Activated CD4-positive, alpha-beta T cell treated with anti-CD3 and anti-CD28 coated beads, Interleukin-2, amount 50 U/mL, for 1 hour (primary cell): ENCODE results near the gene TPST2.

Experiments
- DNase-seq: peaks from one replicate; pipeline ENCODE4 v3.0.0-alpha.2; 2020

The TPST2 gene

DNA sequence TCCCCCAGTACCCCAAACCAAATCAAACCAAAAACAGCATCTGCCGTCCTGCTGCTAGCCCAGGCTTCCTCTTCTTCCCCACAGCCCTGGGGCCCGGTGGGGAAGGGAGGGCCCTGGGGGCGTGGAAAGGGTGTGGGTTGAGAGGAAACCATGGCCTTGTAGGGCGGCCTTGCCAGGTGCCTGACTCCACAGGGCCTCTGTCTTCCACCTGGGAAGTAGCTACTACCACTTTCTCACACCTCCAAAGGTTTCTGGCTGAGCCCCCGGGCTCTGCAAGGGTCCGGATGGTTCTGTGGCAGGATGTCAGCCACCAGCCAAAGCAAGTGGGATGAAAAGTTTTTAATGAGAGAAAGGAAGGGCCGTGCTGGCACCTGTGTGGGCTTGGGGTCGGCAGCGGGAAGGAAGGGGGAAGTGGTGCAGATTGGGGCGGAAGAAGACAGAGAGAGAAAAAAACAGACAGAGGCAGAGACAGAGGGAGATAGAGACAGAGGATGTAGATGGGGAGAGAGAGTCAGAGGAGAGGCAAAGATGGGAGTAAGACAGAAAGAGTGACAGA is 10.5 kb downstream of the TPST2 start:
- peak; percentile 36 for DNase-seq

DNA sequence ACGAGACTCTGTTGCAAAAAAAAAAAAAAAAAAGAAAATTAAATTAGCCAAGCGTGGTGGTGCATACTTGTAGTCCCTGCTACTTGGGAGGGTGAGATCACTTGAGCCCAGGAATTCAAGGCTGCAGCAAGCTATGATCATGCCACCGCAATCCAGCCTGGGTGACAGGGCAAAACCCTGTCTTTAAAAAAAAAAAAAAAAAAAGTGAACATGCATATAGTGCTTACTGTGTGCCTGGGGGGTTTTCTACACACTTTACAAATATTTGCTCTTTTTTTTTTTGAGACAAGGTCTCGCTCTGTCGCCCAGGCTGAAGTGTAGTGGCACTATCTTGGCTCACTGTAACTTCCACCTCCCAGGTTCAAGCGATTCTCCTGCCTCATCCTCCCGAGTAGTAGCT is 12.9 kb downstream of the TPST2 start:
- no peak for DNase-seq

DNA sequence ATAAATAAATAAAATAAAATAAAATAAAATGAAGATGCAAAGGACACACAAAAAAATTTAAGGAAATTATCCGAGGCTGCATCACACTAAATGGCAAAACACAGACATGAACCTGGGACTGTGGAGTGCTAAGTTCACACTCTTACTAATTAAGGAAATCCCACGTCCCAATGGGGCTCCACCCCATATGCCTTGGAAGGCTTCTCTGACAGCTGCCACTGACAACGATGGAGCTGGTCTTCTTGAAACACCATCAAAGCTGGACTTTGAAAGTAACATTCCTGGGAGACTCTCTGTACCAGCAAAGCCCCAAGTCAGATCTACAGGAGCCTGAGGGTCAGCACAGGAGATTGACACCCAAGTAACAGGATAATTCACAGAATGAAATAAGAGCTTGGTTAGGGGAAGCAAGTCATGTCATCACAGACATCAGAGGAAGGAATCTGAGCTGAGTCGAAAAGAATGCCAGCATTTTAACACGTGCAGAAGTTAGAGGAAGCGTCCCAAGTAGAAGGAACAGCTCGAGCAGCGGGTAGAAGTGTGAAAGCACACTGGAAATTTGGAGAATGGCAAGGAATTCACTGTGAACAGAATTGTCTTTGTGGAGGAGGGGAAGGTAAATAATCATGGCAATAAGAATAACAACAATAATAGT is 13.8 kb downstream of the TPST2 start:
- DNase-seq, result no peak

DNA sequence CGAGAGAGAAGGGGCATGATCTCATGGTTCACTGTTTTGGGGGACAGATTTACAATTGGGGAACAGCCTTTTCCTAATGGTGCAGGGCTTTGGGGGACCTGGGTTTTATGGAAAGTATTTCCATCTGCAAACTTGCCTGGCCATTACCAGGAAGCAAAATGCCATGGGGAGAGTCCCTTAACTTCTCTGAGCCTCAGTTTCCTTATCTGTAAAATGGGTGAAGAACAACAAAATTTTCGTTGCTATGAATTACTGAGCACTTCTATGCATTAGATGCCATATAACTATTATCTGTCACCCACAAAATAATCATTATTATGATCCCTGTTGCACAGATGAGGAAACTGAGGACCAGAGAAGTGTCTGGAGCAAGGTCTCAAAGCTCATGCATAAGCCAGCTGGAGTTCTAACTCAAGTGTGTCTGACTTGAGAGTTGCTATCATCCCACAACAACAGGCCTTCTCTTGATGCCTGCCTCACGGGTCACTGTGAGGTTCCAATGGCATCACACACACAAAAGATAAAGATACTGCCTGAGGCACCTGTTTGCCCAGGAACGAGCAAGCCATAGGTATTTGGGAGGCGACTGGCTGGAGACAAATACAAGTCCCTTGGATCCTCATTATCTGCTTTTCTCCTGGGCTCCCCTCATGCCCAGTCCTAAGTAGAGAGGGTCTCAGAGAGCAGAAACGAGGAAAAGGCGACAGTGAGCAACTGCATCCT is 15.8 kb downstream of the TPST2 start:
- DNase-seq, result no peak

DNA sequence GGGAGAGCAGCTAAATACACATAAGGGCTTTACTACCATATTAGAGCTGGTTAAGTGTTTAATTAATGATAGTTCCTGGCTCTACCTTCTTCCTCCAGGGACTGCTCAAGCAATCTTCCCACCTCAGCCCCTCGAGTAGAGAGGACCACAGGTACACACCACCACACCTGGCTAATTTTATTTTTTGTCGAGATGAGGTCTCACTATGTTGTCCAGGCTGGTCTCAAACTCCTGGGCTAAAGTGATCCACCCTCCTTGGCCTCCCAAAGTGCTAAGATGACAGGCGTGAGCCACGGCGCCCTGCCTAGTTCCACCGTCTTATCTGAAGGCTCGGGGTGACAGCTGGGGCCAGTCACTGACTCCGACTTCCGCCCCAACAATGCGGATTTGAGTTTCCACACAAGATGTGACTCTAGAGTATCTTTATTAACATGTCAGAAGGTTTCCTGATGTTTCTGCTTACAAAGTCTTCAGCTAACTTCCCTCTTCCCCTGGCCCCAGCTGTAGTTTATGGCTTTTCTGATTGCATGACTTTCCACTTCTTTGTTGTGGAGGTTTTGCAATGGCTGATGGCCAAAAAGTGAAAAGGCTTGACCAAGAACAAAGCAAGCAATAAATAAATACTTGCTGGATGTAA is 16.8 kb downstream of the TPST2 start:
- no peak for DNase-seq

DNA sequence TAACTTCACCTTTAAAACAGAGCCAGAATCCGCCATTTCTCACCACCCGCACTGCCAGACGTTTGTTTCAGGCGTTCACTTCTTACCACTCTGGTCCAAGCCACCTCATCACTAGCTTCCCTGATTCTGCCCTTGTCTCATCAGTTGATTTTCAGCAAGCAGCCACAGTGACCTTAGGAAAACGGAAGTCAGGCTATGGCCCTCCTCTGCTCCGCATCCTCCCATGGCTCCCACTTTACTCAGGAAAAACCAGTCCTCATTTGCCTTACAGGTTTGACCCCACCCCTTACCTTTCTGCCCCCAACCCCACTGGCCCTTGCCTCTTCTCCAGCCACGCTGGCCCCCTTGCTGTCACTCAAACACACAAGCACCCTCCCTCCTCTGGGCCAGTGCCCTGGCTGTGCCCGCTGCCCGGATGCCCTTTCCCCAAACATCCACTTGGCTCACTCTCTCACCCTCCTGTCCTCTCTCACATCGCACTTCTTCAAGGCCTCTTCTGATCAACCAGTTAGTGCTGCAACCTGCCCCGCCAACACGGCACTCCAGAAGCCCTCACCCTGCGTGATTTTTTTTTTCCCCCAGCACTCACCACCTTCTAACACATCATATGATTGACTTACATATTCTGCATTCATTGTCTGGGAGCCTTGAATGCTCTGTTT is 18.9 kb downstream of the TPST2 start:
- no peak for DNase-seq

DNA sequence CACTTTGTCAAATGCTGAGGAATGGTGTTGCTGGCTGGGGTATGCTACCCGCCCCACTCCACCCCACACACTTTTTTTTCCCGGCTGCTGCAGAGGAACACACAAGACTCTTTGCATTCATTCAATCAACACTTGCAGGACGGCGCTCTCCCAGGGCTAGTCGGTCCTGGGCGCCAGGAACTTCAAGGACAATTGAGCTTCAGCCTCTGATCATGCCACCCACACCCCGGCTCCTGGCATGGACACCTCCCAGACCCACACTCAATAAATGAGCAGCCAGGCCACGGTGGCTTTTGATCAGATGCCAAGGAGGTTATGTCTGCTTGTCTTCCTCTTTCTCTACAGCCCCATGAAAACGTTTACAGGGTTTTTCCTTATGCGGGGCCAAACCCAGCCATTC is 19.8 kb downstream of the TPST2 start:
- no peak for DNase-seq

DNA sequence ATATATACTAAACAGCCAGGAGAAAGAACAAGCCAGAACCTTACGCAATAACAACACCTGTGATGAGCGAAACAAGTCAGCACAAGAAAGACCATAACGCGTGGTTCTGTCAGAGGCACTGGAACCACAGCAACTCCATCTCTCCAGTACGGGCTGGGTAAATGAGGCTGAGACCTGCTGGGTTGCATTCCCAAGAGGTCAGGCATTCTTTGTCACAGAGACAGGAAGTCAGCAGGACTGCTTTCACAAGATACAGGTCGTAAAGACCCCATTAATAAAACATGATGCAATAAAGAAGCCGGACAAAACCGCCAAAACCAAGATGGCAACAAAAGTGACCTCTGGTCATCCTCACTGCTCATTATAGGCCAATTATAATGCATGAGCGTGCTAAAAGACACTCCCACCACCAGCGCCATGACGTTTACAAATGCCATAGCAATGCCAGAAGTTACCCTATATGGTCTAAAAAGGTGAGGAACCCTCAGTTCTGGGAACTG is 21.7 kb downstream of the TPST2 start:
- DNase-seq, result no peak

DNA sequence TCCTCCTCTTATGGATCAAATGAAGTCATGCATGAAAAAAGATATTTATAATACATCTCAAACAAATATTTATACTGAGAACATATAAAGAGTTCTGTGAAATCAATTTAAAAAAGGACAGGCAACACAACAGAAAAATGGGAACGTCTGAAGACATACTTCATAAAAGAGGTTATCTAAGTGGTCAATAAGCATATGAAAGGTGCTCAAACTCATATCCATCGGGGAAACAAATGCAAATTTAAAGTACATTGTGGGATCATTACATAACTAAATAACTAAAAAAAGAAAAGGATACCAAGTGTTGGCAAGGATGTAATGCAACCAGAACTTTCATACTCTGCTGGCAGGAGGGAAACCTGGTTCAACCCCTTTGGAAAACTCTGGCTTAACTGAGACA is 22.3 kb downstream of the TPST2 start:
- no peak for DNase-seq

DNA sequence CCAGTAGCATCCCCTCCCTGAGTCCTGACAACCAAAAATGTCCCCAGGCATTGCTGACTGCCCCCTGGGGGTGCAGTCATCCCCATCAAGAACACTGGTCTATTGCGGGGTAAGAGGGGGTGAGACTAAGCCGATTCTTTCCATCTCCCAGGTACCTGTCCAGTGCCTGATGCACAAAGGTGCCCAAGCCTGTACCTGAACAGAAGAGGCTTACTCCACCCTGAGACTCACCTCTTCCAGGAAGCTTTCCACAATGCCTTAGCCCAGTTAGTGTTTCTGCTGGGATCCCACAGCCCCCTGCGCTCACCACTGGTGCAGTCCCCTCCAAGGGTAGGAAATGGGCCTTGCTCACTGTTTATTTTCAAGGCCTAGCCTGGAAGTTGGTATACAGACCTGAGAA is 22.9 kb downstream of the TPST2 start:
- no peak for DNase-seq

DNA sequence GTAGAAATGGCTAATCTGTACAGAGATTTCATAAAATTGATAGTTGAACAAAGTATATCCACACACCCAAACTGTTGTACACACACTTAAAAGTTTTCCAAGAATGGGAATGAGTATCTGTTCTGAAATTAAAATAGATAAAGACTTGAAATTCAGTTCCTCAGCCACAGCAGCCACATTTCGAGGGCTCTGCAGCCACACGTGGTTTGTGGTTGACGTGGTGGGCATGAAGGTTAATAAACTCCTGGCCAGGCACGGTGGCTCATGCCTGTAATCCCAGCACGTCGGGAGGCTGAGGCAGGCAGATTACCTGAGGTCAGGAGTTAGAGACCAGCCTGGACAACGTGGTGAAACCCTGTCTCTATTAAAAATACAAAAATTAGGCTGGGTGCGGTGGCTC is 24.0 kb downstream of the TPST2 start:
- DNase-seq, result no peak

DNA sequence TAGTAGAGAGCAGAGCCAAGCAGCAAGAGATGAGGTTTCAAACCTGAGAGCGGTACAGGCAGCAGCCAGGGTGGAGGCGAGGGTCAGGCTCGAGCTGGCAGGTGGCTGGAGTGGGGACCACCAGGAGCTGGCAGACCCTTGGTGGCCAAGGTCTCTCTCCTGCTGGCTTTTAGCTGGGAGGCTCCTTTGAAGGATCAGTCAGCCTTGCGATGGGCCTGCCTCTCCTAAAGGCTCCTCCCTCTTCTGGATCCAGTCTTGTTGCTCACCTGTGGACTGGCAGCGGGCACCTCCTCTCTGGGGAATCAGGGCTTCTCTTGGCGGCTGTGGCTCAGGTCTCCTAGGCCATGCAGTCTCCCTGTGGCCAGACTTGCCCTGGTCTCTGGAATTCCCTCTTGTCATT is 24.8 kb downstream of the TPST2 start:
- DNase-seq, result no peak

DNA sequence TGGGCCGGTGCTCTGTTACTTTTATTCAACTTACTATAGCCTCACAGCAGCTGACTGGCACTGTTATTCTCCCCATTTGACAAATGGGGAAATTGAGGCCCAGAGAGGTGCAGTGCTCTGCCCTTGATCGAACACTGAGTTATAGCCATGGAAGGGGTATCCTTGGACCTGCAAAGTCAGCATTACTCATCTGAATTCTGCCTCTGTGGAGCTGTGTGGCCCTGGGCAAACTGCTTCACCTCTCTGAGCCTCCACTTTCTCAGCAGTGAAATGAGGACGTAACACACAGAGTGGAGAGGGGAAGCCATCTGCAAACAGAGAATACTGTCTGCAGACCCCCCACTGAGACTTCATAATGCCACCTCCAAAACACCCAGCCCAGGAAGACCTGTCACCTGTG is 25.3 kb downstream of the TPST2 start:
- DNase-seq, result no peak

DNA sequence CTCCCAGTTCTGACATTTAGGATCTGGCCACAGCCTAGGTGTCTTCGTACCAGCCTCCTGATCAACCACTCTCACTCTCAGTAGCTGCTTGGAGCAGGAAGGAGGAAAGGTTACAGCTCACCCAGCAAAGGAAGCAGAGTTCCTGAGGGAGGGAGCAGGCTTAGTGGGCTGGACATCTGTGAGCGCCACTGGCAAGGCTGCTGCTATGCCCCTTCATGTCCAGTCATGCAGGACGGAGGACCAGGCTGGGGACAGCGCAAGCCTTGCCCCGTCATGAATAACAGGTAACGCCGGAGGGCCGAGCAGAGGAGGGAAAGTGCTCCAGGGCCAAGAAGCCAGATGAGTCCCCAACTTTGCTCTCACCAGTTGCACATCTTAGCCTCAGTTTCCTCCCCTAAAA is 25.8 kb downstream of the TPST2 start:
- no peak for DNase-seq

DNA sequence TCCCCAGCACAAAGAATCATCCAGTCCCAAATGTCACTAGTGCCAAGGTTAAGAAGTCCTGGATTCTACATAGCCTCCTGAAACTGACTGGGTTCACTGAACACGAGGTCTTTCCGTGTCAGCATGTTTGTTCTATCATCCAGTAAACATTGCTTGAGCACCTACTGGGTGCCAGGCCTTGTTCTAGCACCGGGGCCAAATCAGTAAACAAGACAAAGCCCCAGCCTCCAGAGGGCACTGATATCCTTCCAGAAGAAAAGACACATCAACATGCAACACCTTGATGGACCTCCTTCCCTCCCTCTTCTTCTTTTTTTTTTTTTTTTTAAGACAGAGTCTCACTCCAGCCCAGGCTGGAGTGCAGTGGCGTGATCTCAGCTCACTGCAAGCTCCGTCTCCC is 26.9 kb downstream of the TPST2 start:
- no peak for DNase-seq

DNA sequence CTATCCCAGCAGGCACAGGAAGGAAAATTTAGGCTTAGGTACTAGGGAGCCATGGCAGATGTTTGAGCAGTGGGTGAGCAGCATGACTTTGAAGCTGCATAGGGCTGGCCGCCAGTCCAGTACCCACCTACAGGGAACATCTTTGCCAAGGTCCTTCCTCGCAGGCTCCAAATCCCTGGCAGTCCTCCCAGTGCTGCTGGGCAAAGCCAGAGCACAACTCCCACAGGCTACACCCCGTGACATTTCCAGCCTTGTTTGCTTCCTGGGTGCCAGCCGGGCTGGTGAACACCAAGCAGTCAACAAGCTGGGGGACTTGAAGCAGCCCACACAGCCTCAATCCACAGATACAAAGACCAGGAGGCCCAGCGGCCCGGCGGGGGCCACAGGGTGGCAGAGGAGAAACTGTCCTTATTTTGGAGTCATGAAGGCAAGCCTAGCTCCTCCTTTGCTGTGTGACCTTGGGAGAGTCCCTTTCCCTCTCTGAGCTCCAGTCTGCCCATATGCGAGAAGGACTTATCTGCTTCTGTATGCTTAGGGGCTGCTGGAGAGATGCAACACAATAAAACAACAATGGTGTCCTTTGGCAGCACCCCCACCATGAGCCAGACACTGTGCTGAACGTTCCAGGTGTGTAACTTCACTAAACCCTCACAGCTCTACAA is 28.0 kb downstream of the TPST2 start:
- no peak for DNase-seq

DNA sequence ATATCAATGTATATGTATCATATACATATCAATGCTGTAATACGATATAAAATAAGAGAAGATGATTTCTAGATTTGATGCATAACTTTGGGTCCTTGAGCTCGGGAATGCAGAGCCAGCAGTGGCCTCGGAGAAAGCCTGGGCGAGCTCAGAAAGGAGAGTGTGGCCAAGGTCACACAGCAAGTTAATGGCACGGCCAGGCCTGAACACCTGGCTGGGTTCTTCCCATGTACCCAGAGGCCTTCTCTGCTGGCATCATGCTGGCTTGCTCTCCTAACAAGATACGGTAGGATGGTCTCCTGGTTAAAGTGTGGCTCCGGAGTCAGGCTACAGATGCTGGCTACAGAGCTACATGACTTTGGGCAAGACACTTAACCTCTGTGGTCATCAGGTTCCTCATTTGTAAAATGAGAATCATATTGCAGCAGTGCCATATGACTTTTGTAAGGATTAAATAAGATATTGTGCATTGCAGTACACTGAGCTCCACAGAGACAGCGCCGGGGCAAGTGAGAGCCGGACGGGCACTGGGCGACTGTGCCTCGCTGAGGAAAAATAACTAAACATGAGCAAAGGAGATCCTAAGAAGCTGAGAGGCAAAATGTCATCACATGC is 29.9 kb downstream of the TPST2 start:
- no peak for DNase-seq

DNA sequence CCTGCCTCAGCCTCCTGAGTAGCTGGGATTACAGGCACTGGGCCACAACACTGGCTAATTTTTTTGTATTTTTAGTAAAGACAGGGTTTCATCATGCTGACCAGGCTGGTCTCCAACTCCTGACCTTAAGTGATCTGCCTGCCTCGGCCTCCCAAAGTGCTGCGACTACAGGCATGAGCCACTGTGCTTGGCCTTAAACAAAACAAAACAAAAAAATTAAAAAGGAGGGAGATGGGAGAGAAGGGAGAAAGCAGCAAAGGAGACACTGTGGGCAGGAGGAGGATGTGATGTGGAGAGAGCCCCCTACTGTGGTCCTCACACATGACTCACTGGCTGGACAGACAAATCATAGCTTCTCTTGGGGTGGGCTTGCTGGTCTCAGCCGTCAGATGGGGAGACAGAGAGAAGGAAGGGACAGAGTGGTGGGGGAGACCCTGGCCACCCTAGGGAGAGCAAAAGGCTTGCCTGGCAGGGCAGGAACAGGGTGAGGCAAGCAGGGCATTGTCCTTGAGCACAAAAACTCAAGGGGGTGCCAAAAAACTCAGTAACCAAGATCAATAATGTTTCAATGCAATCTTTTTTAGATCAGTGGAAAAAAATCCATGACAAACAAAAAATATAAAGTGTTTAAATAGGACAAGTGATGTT is 31.6 kb downstream of the TPST2 start:
- DNase-seq, result no peak

DNA sequence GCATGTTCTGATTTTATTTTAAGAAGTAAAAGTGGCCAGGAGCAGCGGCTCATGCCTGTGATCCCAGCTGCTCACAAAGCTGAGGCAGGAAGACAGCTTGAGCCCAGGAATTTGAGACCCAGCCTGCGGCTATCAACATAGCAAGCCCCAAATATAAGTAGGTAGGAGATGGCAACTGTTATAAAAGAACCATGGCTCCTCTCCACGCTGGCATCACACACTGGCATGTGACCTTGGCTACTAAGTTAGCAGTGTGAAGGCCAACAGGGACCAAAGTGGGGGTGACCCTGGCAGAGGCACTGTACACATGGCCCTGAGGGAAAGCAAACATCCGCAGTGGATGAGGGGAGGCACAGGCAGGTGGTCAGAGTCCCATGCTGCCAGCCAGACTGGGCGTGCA is 33.0 kb downstream of the TPST2 start:
- no peak for DNase-seq

DNA sequence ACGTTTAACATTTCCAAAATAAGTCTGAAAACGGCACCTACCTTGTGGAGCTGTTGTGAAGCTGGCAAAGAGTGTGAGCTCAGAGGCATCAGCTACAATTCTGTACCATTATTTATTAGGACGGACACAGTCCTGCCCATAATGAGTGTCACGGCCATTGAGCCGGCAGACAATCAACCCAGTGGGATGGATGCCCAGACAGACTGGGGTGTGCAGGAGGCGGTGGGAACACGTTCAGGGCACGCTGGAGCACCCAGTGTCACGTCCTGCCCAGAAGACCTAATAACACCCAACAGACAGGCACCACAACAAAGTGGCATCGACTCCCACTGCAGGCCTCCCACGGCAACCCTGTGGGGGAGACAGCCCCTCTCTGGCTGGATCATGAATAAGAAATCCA is 34.5 kb downstream of the TPST2 start:
- DNase-seq, result no peak

DNA sequence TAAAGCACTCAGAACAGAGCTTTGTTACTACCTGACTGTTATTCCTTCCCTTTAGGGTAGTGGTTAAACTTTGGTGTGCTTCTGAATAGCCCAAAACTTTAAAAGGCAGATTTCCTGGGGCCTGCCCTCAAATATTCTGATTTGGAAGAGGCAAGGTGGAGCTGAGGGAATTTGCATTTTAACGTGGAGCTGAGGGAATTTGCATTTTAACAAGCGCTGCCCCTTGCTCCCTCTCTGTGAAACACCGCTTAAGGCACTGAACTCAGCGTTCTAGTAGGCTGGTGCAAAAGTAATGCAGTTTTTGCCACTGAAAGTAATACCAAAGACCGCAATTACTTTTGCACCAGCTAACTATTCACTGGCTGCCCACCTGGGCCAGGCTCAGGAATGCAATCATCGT is 35.0 kb downstream of the TPST2 start:
- no peak for DNase-seq
